ENCODE results near the gene RILPL1.

The RILPL1 gene

GRCh38 chr12:123427036-123427769 lies 106.3 kb downstream of the RILPL1 start:
- DNase-seq (ENCODE audit: low read depth): no peak

- DNase-seq (ENCODE audit: low read depth): no peak
Measured at GRCh38 chr12:123421314-123421713, 112.2 kb downstream of the RILPL1 start.
